Medulla oblongata (tissue), 1 donor: Measurements from ENCODE around the gene CDC5L.

Experiments used
- DNase-seq: peaks from one replicate; pipeline ENCODE4 v3.0.0-alpha.2; 2015; ENCODE audit errors: extremely low spot score

CDC5L gene

GRCh38 chr6:44499609-44500008 is 112.1 kb downstream of the CDC5L start:
- no peak for DNase-seq
